ENCODE results near the gene CLASRP.

The CLASRP gene

DNA sequence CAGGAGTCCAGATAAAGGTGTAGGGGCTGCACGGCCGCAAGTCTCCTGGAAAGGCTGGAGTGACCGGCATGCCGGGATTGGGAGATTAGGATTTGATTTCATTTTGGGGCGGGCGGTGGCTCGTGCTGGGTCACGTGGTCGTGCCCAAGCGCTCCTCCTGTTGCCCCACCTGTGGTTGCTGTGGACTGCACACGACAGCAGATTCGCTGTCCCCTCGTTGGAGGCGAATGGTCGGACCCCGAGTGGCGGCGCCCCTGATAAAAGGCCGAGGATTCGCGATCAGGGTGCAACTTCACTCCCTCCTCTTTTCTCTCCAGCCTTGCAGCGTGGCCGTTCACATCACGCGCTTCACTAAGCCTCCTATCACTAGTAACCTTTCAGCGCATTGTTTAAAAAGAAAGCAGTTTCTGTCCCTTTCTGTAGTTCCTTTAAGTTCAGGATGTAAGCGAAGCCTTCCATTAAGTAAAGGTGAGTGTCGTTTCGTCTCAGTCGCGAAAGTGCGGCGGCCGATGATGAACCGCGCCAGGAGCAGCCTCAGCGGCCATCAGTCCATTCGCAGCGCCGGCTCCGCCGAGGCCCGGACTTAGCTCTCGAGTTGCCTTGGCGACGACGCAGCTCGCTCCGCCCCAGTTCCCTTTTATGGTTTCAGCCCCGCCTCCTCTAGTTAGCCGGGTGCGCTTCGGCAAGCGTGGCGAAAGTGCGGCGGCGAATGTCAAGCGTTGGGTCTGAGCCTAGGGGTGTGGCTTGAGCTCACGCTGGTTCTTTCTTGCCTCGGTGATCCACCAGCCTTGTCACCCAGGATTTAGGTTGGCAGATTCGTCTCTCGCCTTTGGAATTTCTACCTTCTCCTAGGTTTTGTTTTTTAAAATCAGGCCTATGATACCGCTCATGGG lies 52.4 kb downstream of the CLASRP start:
- no peak for TF ChIP-seq CTCF (IDR thresholded peaks at IDR 0.05; ENCODE audit: low read depth, low read length, missing control alignments)
- in situ Hi-C loops (cut with HindIII; ENCODE audit: low sequenced_read_pairs): no loop called here
- peak overlapping the region; percentile 99 for H3K4me3 ChIP-seq (ENCODE audit: low read depth, low read length)
- DNase-seq (ENCODE audit: low read depth): peak; percentile 98

- DNase-seq (ENCODE audit: low read depth): peak; percentile 96
- H3K4me3 ChIP-seq (ENCODE audit: low read depth, low read length): peak within 1 kb of the TSS; percentile 99
- peak; percentile 20 for TF ChIP-seq CTCF (IDR thresholded peaks at IDR 0.05; ENCODE audit: low read depth, low read length, missing control alignments)
- in situ Hi-C loops (cut with HindIII; ENCODE audit: low sequenced_read_pairs): no loop called here
These were observed 54.2 kb downstream of the CLASRP start, which contains the start of gene PPP1R37 for GRCh38 chr19:45092747-45093678. Gene PPP1R37 (plus strand): TSS chr19:45093179. CDS start chr19:45093326, 147 bp downstream.

- in situ Hi-C loops (cut with HindIII; ENCODE audit: low sequenced_read_pairs): no loop called here
- peak overlapping the region; percentile 99 for H3K4me3 ChIP-seq (ENCODE audit: low read depth, low read length)
- no peak for DNase-seq (ENCODE audit: low read depth)
- TF ChIP-seq CTCF (IDR thresholded peaks at IDR 0.05; ENCODE audit: low read depth, low read length, missing control alignments): no peak
These were observed 55.3 kb downstream of the CLASRP start for GRCh38 chr19:45094137-45094536.

GRCh38 chr19:45094707-45095106 lies 55.9 kb downstream of the CLASRP start:
- no peak for TF ChIP-seq CTCF (IDR thresholded peaks at IDR 0.05; ENCODE audit: low read depth, low read length, missing control alignments)
- H3K4me3 ChIP-seq (ENCODE audit: low read depth, low read length): peak overlapping the region; percentile 99
- in situ Hi-C loops (cut with HindIII; ENCODE audit: low sequenced_read_pairs): no loop called here

DNA sequence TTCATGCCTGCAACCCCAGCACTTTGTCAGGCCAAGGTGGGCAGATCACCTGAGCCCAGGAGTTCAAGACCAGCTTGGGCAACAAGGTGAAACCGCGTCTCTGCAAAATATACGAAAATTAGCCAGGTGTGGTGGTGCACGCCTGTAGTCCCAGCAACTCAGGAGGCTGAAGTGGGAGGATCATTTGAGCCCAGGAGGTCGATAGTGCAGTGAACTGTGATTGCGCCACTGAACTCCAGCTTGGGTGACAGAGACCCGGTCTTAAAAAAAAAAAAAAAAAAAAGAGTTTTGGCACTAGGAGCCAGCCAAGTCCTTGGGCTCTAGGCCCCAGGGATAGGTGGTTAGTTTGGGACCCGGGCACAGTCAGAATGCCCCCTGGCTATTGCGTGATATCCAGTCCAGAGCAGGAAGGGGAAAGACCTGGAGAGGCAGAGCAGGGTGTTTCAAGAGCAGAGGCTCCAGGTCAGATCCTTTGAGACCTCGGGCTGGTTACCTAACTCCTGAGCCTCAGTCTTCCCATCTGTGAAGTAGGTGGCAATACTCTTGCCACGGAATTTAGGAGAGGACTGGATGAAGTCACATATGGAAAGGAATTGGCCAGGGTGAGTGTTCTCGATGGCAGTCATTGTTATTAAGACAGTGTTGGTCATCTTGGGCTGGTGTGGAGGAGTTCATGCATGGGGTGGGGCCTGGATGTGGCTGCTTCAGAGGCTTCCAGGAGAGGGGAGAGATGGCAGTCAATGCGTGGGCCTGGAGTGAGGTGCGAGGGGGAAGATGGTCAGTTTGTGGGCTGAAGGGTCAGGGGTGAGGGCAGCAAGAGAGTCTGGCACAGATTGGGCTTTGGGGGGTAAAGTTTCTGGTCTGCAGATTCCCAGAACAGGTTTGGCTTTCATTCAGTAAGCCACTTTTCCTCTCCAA lies 56.9 kb downstream of the CLASRP start:
- no peak for DNase-seq (ENCODE audit: low read depth)
- in situ Hi-C loops (cut with HindIII; ENCODE audit: low sequenced_read_pairs): no loop called here
- no peak for TF ChIP-seq CTCF (IDR thresholded peaks at IDR 0.05; ENCODE audit: low read depth, low read length, missing control alignments)
- H3K4me3 ChIP-seq (ENCODE audit: low read depth, low read length): no peak overlapping the region

More at GRCh38 chr19:45094707-45095106, 55.9 kb downstream of the CLASRP start:
- no peak for DNase-seq (ENCODE audit: low read depth)
